ENCODE measurements around the gene DNAL1. TPM values are rescaled to one million over a fixed set of nuclear protein-coding genes. Genes with fewer than 3 reads are reported as not detected.

The DNAL1 gene
- total and polyA plus RNA-seq, 9 of the 15 experiments (the other 6 are each of a cell fraction or from before 2014, with no cell fraction given) = 1.6 to 11.7 (median 4.8) TPM

DNA sequence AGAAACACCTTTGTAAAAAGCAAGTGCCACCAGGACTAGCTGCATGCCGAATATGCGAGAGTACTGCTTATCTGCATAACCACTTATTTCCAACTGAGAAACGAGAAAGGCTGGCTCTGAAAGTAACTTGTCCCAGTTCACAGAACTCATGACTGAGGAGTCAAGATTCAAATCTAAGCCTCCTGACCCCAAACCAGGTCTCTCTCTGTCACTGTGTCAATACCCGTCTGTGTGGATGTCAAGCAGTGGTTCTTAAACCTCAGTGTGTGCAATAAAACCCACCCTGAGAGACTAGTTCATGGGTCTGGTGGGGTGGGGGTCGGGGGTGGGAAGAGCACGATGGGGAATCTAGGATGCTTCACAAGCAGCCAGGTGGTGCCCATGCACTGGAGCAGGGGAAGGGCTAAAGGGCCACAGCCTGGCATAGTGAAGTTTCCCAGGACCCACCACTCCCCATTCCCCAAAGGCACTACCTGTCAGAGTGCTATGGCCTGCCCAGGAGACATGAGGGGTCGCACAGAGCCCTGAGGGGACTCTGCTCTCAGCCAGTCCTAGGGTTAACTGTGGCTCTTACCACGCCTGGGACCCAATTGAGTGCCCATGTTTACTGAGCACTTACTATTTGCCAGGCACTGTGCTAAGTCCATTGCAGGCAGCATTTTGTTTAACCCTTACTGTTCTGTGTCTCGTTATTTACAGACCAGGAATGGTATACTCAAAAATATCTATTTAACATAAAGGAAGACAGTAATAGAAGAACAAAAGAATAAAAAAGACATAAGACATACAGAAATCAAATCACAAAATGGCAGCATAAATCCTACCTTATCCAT lies 102.8 kb downstream of the DNAL1 start:
- peak overlapping the region in 1 of 2 experiments; percentile 85; a peak in 2 of 4 replicates for H3K9ac ChIP-seq (ENCODE audit: insufficient read depth in 1 of 2, low read depth in 2 of 2, low read length in 2 of 2)
- H3K27ac ChIP-seq (ENCODE audit: extremely low read depth, low read depth, low read length) = peak overlapping the region; percentile 28; the same call in 2 of the 3 replicates
- TF ChIP-seq ADNP (tag; IDR thresholded peaks at IDR 0.05) = no peak
- no peak for TF ChIP-seq CBFA2T2 (conservative IDR thresholded peaks at IDR 0.05)
- TF ChIP-seq, protein P1, sequence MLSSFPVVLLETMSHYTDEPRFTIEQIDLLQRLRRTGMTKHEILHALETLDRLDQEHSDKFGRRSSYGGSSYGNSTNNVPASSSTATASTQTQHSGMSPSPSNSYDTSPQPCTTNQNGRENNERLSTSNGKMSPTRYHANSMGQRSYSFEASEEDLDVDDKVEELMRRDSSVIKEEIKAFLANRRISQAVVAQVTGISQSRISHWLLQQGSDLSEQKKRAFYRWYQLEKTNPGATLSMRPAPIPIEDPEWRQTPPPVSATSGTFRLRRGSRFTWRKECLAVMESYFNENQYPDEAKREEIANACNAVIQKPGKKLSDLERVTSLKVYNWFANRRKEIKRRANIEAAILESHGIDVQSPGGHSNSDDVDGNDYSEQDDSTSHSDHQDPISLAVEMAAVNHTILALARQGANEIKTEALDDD (IDR thresholded peaks at IDR 0.05) = peak; percentile 40
- H3K9me3 ChIP-seq (replicated peaks; ENCODE audit: control insufficient read depth, insufficient read depth, low read depth, low read length) = no peaks in the 10 kb centered on the region
- intact Hi-C loops (cut with micrococcal nuclease) = no loop called here
- no peak overlapping the region for H3K4me3 ChIP-seq
- H3K9me1 ChIP-seq (ENCODE audit: control insufficient read depth, insufficient read depth, low read length) = peaks cover 4% of the 10 kb centered on the region
- H4K20me1 ChIP-seq (replicated peaks; ENCODE audit: control insufficient read depth, insufficient read depth, low read length) = peaks cover 11% of the 10 kb centered on the region
- H3K36me3 ChIP-seq (ENCODE audit: control insufficient read depth, insufficient read depth, low read length) = peaks cover 47% of the 10 kb centered on the region; the same call in 2 of the 3 replicates
- BruUV-seq (replicated peaks) = no TSS peak
- H3K27me3 ChIP-seq (ENCODE audit: control insufficient read depth in 2 of 2, insufficient read depth in 2 of 2, low read length in 2 of 2) = no peaks in the 10 kb centered on the region
- ATAC-seq (peak; percentile 2; the same call in 1 of the 3 replicates), FAIRE-seq (no peak), DNase-seq (ENCODE audit: extremely low read depth in 1 of 4, low spot score in 3 of 4) (no peak)
- peaks cover 59 to 74% of the 10 kb centered on the region in 2 experiments for H3K4me1 ChIP-seq (replicated peaks in 1 of 2; ENCODE audit: control insufficient read depth in 2 of 2, insufficient read depth in 2 of 2, low read length in 2 of 2)
- in situ Hi-C loops (cut with MboI) = no loop called here
- ChIA-PET POLR2A (interaction anchor here (0.6 to 1.5 kb wide), 2 partner anchors 15 to 38 kb away, joined by 3 to 7 read pairs; no protein-coding TSS in a partner anchor), CTCF (ENCODE audit: low intra/inter-chr PET ratio) (no interaction called here)
- no peak overlapping the region for H2AFZ ChIP-seq (ENCODE audit: low read depth, low read length)
- H3K4me2 ChIP-seq (ENCODE audit: insufficient read depth, low read length) = peak overlapping the region; percentile 37; the same call in 1 of the 2 replicates
- WGBS (ENCODE audit: insufficient coverage, low coverage, missing lambda C conversion rate) = 29% methylated on average over 7 of the region's 9 CpGs
- peaks cover 100% of the 10 kb centered on the region for H3K79me2 ChIP-seq (ENCODE audit: control insufficient read depth, insufficient read depth, low read length)

Measured in K562 (cell line).